ENCODE data around the gene LMOD3.

Gene LMOD3

GRCh38 chr3:69122403-69122802, at the start of gene LMOD3:
TSS of gene LMOD3 (minus strand) at chr3:69122595. CDS start at chr3:69122386, 209 bp downstream.
- no peak for DNase-seq (ENCODE audit: low spot score)

GRCh38 chr3:69172058-69172457, 49.7 kb upstream of the LMOD3 start:
- no peak for DNase-seq (ENCODE audit: low spot score)

- no peak for DNase-seq (ENCODE audit: low spot score)
Measured at GRCh38 chr3:69166446-69166845, 44.1 kb upstream of the LMOD3 start.

GRCh38 chr3:69165744-69166143, 43.3 kb upstream of the LMOD3 start:
- DNase-seq (ENCODE audit: low spot score): no peak

GRCh38 chr3:69164296-69164695, 41.9 kb upstream of the LMOD3 start:
- DNase-seq (ENCODE audit: low spot score): no peak

- DNase-seq (ENCODE audit: low spot score): no peak
Measured at GRCh38 chr3:69162308-69162980, 40.0 kb upstream of the LMOD3 start.

GRCh38 chr3:69161587-69162307, 39.4 kb upstream of the LMOD3 start:
- peak; percentile 52 for DNase-seq (ENCODE audit: low spot score)

- DNase-seq (ENCODE audit: low spot score): no peak
Measured at GRCh38 chr3:69160525-69160924, 38.1 kb upstream of the LMOD3 start.

- no peak for DNase-seq (ENCODE audit: low spot score)
Measured at GRCh38 chr3:69160107-69160506, 37.7 kb upstream of the LMOD3 start.

GRCh38 chr3:69149586-69149985, 27.2 kb upstream of the LMOD3 start:
- no peak for DNase-seq (ENCODE audit: low spot score)

GRCh38 chr3:69145688-69146087, 23.3 kb upstream of the LMOD3 start:
- DNase-seq (ENCODE audit: low spot score): no peak

GRCh38 chr3:69144631-69145245, 22.3 kb upstream of the LMOD3 start:
- peak; percentile 3 for DNase-seq (ENCODE audit: low spot score)

GRCh38 chr3:69143612-69144011, 21.2 kb upstream of the LMOD3 start:
- no peak for DNase-seq (ENCODE audit: low spot score)

- no peak for DNase-seq (ENCODE audit: low spot score)
Measured at GRCh38 chr3:69142797-69143454, 20.5 kb upstream of the LMOD3 start.

GRCh38 chr3:69142090-69142489, 19.7 kb upstream of the LMOD3 start:
- no peak for DNase-seq (ENCODE audit: low spot score)

GRCh38 chr3:69141313-69141712, 18.9 kb upstream of the LMOD3 start:
- DNase-seq (ENCODE audit: low spot score): no peak

- no peak for DNase-seq (ENCODE audit: low spot score)
Measured at GRCh38 chr3:69137412-69137811, 15.0 kb upstream of the LMOD3 start.

GRCh38 chr3:69137005-69137404, 14.6 kb upstream of the LMOD3 start:
- no peak for DNase-seq (ENCODE audit: low spot score)

- no peak for DNase-seq (ENCODE audit: low spot score)
Measured at GRCh38 chr3:69130689-69131088, 8.3 kb upstream of the LMOD3 start.

GRCh38 chr3:69129531-69129930, 7.1 kb upstream of the LMOD3 start:
- no peak for DNase-seq (ENCODE audit: low spot score)

GRCh38 chr3:69128509-69128908, 6.1 kb upstream of the LMOD3 start:
- DNase-seq (ENCODE audit: low spot score): no peak

- no peak for DNase-seq (ENCODE audit: low spot score)
Measured at GRCh38 chr3:69126999-69127398, 4.6 kb upstream of the LMOD3 start.

- no peak for DNase-seq (ENCODE audit: low spot score)
Measured at GRCh38 chr3:69126216-69126615, 3.8 kb upstream of the LMOD3 start.
